ENCODE results near the gene SOX21. TPM values are rescaled to one million over a fixed set of nuclear protein-coding genes. Genes with fewer than 3 reads are reported as not detected.
"Not testable (repeated sequence)": the region's sequence is repeated elsewhere in the genome, so short reads cannot be mapped to it uniquely, and the experiment has no call there.

SOX21 gene
- total RNA-seq, 1 donor from 2014 or later: 79.5 TPM

- TF ChIP-seq CTCF (conservative IDR thresholded peaks at IDR 0.05): no peak
These were observed 36.8 kb upstream of the SOX21 start for GRCh38 chr13:94749162-94749561.

GRCh38 chr13:94739235-94739634, 26.9 kb upstream of the SOX21 start:
- no peaks in the 10 kb centered on the region for H3K36me3 Mint-ChIP-seq (ENCODE audit: low read depth)
- no peak for DNase-seq (ENCODE audit: low read depth, low spot score)
- H3K27ac Mint-ChIP-seq (ENCODE audit: unreplicated experiment): no peak overlapping the region
- no peak for TF ChIP-seq CTCF (conservative IDR thresholded peaks at IDR 0.05)
- H3K4me3 Mint-ChIP-seq: no peak overlapping the region
- no peaks in the 10 kb centered on the region for H3K27me3 Mint-ChIP-seq (ENCODE audit: low read depth)
- no peaks in the 10 kb centered on the region for H3K4me1 Mint-ChIP-seq
- peaks cover 5% of the 10 kb centered on the region for H3K9me3 Mint-ChIP-seq

More at GRCh38 chr13:94749162-94749561, 36.8 kb upstream of the SOX21 start:
- H3K4me1 Mint-ChIP-seq: peaks cover 21% of the 10 kb centered on the region
- H3K27me3 Mint-ChIP-seq (ENCODE audit: low read depth): no peaks in the 10 kb centered on the region
- peaks cover 2% of the 10 kb centered on the region for H3K36me3 Mint-ChIP-seq (ENCODE audit: low read depth)
- H3K27ac Mint-ChIP-seq (ENCODE audit: unreplicated experiment): peak overlapping the region; percentile 2
- no peaks in the 10 kb centered on the region for H3K9me3 Mint-ChIP-seq
- no peak overlapping the region for H3K4me3 Mint-ChIP-seq
- DNase-seq (ENCODE audit: low read depth, low spot score): no peak

GRCh38 chr13:94731028-94731427, 18.7 kb upstream of the SOX21 start:
- TF ChIP-seq CTCF (conservative IDR thresholded peaks at IDR 0.05): no peak
- no peak overlapping the region for H3K27ac Mint-ChIP-seq (ENCODE audit: unreplicated experiment)
- no peaks in the 10 kb centered on the region for H3K4me1 Mint-ChIP-seq
- peaks cover 5% of the 10 kb centered on the region for H3K36me3 Mint-ChIP-seq (ENCODE audit: low read depth)
- no peak overlapping the region for H3K4me3 Mint-ChIP-seq
- DNase-seq (ENCODE audit: low read depth, low spot score): no peak
- H3K9me3 Mint-ChIP-seq: peaks cover 5% of the 10 kb centered on the region
- no peaks in the 10 kb centered on the region for H3K27me3 Mint-ChIP-seq (ENCODE audit: low read depth)

- peaks cover 12% of the 10 kb centered on the region for H3K36me3 Mint-ChIP-seq (ENCODE audit: low read depth)
- not testable (repeated sequence) for DNase-seq (ENCODE audit: low read depth, low spot score); H3K4me1 Mint-ChIP-seq; H3K27me3 Mint-ChIP-seq (ENCODE audit: low read depth); H3K9me3 Mint-ChIP-seq; H3K27ac Mint-ChIP-seq (ENCODE audit: unreplicated experiment); H3K4me3 Mint-ChIP-seq
These were observed 17.6 kb upstream of the SOX21 start for GRCh38 chr13:94729941-94730340.

GRCh38 chr13:94726425-94726824, 14.1 kb upstream of the SOX21 start:
- no peak overlapping the region for H3K27ac Mint-ChIP-seq (ENCODE audit: unreplicated experiment)
- H3K36me3 Mint-ChIP-seq (ENCODE audit: low read depth): peaks cover 12% of the 10 kb centered on the region
- no peak overlapping the region for H3K4me3 Mint-ChIP-seq
- no peak for DNase-seq (ENCODE audit: low read depth, low spot score)
- peaks cover 7% of the 10 kb centered on the region for H3K9me3 Mint-ChIP-seq
- peaks cover 12% of the 10 kb centered on the region for H3K27me3 Mint-ChIP-seq (ENCODE audit: low read depth)
- peaks cover 29% of the 10 kb centered on the region for H3K4me1 Mint-ChIP-seq
- TF ChIP-seq CTCF (conservative IDR thresholded peaks at IDR 0.05): no peak

- no peak for DNase-seq (ENCODE audit: low read depth, low spot score)
- Mint-ChIP-seq H3K27me3 (ENCODE audit: low read depth) (peaks cover 18% of the 10 kb centered on the region), H3K27ac (ENCODE audit: unreplicated experiment) (peak overlapping the region; percentile 15), H3K9me3 (peaks cover 4% of the 10 kb centered on the region), H3K4me1 (peaks cover 33% of the 10 kb centered on the region), H3K4me3 (peak overlapping the region; percentile 17), H3K36me3 (ENCODE audit: low read depth) (peaks cover 8% of the 10 kb centered on the region)
- no peak for TF ChIP-seq CTCF (conservative IDR thresholded peaks at IDR 0.05)
These were observed 10.4 kb upstream of the SOX21 start for GRCh38 chr13:94722609-94723345.

- Mint-ChIP-seq H3K27me3 (ENCODE audit: low read depth) (peaks cover 53% of the 10 kb centered on the region), H3K4me1 (peaks cover 62% of the 10 kb centered on the region)
- not testable (repeated sequence) for H3K9me3 Mint-ChIP-seq; DNase-seq (ENCODE audit: low read depth, low spot score); H3K27ac Mint-ChIP-seq (ENCODE audit: unreplicated experiment); H3K36me3 Mint-ChIP-seq (ENCODE audit: low read depth); H3K4me3 Mint-ChIP-seq
These were observed 6.4 kb upstream of the SOX21 start for GRCh38 chr13:94718697-94719096.
